Stimulated activated memory B cell treated with anti-CD40 and anti-IgM and Interleukin-4, amounts not matched to agents 10 μg/mL and 1 μg/mL and 100 μg/mL, for 72 hours (primary cell): ENCODE data around the gene LRP2.
"Not testable (repeated sequence)": the region's sequence is repeated elsewhere in the genome, so short reads cannot be mapped to it uniquely, and the experiment has no call there.

Experiments
- ATAC-seq: fragments of 150-1000 bp; cut with Tn5 transposase; 2 replicates; pipeline ENCODE4 v1.10.0; 2021
- H3K27ac Mint-ChIP-seq: one replicate; pipeline ENCODE4 v1.8.0; 2022; ENCODE audit warnings: mild to moderate bottlenecking, mixed read lengths
- H3K27me3 Mint-ChIP-seq: one replicate; pipeline ENCODE4 v1.8.0; 2022; ENCODE audit warnings: mixed read lengths
- H3K36me3 Mint-ChIP-seq: one replicate; pipeline ENCODE4 v1.8.0; 2022; ENCODE audit warnings: mixed read lengths
- H3K4me1 Mint-ChIP-seq: one replicate; pipeline ENCODE4 v1.8.0; 2022; ENCODE audit warnings: mixed read lengths
- H3K4me3 Mint-ChIP-seq: one replicate; pipeline ENCODE4 v1.8.0; 2022; ENCODE audit warnings: mild to moderate bottlenecking, moderate library complexity, mixed read lengths
- H3K9me3 Mint-ChIP-seq: one replicate; pipeline ENCODE4 v1.8.0; 2022; ENCODE audit warnings: mixed read lengths

LRP2 gene

GRCh38 chr2:169362118-169362893 is at the start of gene LRP2:
TSS of gene LRP2 (minus strand) at chr2:169362534. CDS start at chr2:169362399, 135 bp downstream.
- H3K27ac Mint-ChIP-seq: no peak within 1 kb of the TSS
- peaks cover 43% of the 10 kb centered on the region for H3K4me1 Mint-ChIP-seq
- H3K9me3 Mint-ChIP-seq: no peaks in the 10 kb centered on the region
- H3K4me3 Mint-ChIP-seq: peak within 1 kb of the TSS; percentile 73
- ATAC-seq: no peak
- H3K27me3 Mint-ChIP-seq: peaks cover 68% of the 10 kb centered on the region
- H3K36me3 Mint-ChIP-seq: no peaks in the 10 kb centered on the region

DNA sequence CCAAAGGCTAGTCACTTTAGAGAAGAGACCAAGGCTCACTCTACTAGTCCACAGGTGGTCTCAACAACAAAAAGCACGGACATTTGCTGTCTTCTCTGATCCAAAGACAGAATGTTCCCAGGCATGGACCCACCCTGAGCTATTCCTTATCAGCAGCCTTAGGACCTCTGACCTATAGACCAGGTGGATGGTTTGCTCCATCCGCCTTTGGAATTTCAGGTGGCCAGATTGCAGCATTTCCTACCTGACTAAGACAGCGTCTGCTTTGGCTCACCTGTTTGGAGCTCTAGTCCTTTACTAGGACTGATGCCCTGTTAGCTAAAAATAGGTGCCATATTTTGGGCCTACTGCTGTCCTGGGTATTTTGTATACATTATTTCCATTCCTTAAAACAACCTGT is 44.6 kb upstream of the LRP2 start:
- H3K27ac Mint-ChIP-seq: no peak overlapping the region
- ATAC-seq: no peak
- H3K9me3 Mint-ChIP-seq: peaks cover 4% of the 10 kb centered on the region
- peaks cover 11% of the 10 kb centered on the region for H3K27me3 Mint-ChIP-seq
- H3K36me3 Mint-ChIP-seq: no peaks in the 10 kb centered on the region
- no peaks in the 10 kb centered on the region for H3K4me1 Mint-ChIP-seq
- no peak overlapping the region for H3K4me3 Mint-ChIP-seq

- not testable (repeated sequence) for H3K4me3 Mint-ChIP-seq, H3K36me3 Mint-ChIP-seq, ATAC-seq, H3K9me3 Mint-ChIP-seq, H3K27me3 Mint-ChIP-seq, H3K4me1 Mint-ChIP-seq, H3K27ac Mint-ChIP-seq
Measured at GRCh38 chr2:169399491-169399890, 37.2 kb upstream of the LRP2 start.

GRCh38 chr2:169397697-169398096 is 35.4 kb upstream of the LRP2 start:
- ATAC-seq: no peak
- no peaks in the 10 kb centered on the region for H3K9me3 Mint-ChIP-seq
- H3K4me1 Mint-ChIP-seq: no peaks in the 10 kb centered on the region
- H3K27me3 Mint-ChIP-seq: peaks cover 8% of the 10 kb centered on the region
- H3K36me3 Mint-ChIP-seq: no peaks in the 10 kb centered on the region
- H3K4me3 Mint-ChIP-seq: no peak overlapping the region
- H3K27ac Mint-ChIP-seq: no peak overlapping the region

DNA sequence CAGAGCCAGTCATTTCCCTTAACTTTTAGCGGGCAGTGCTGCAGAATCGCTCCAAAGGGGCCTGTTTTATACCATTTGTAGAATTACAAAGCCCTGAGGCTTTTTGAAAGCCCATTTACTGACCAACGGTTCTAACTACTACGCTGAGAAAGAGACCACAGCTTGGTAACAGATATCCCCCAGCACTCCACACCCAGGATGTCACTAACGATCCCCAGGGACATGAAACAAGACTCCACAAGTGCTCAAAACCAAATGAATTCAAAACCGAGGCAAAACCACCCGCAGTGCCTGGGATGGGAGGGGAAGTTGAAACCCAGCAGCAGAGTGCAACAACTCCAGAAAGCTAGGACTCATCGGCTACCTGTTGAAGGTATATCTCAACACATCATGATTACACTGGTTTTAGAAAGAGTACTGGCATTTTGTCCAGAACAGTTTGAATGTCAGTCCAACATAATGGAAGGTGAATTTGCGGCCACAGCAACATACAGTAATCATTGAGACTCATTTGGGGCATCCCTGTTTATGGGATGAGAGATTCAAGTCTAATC is 33.6 kb upstream of the LRP2 start:
- no peak for ATAC-seq
- H3K27ac Mint-ChIP-seq: no peak overlapping the region
- H3K4me3 Mint-ChIP-seq: no peak overlapping the region
- H3K4me1 Mint-ChIP-seq: no peaks in the 10 kb centered on the region
- no peaks in the 10 kb centered on the region for H3K9me3 Mint-ChIP-seq
- peaks cover 8% of the 10 kb centered on the region for H3K27me3 Mint-ChIP-seq
- H3K36me3 Mint-ChIP-seq: no peaks in the 10 kb centered on the region

GRCh38 chr2:169393068-169393590 is 30.8 kb upstream of the LRP2 start:
- Mint-ChIP-seq H3K4me1 (no peaks in the 10 kb centered on the region), H3K27ac (no peak overlapping the region), H3K4me3 (no peak overlapping the region), H3K36me3 (no peaks in the 10 kb centered on the region), H3K9me3 (no peaks in the 10 kb centered on the region), H3K27me3 (no peaks in the 10 kb centered on the region)
- ATAC-seq: no peak

DNA sequence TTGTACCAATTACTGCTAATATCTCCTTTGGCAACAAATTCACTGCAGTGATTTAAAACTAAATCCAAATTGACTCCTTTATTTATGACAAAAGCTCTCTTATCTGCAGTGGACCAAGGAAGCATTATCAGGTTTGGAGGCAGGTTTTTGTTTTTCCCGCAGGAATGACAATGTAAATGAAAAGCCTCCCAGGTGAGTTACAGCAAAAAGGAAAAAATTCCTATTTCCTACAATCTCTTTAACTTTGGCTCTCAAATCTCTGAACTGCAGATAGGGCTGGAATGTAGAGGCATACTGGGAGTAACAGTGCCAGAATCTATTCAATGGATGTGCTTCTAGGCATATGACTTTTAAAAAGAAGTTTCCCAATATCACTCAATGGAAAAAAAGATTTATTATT is 28.9 kb upstream of the LRP2 start:
- Mint-ChIP-seq H3K27ac (no peak overlapping the region), H3K4me1 (no peaks in the 10 kb centered on the region), H3K36me3 (no peaks in the 10 kb centered on the region), H3K4me3 (no peak overlapping the region), H3K27me3 (no peaks in the 10 kb centered on the region), H3K9me3 (no peaks in the 10 kb centered on the region)
- no peak for ATAC-seq

DNA sequence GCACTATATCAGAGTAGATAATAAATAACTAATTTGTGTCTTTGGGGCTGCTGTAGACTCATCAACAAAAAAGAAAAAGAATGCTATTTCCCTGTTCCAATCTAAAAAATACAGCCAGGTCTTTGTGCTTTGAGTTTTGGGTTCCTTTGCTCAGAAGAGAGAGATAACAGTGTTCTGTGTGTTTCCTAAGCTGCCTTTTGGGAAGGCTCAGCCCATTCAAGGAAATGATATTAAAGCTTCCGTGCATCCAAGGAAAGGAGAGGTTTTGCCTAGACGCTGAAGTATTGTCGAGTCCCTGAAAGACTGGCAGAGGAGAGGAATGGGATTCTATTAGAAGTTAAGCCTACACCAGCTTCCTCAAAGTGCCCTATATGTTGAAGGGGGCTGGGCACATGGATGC is 25.8 kb upstream of the LRP2 start:
- Mint-ChIP-seq H3K4me1 (no peaks in the 10 kb centered on the region), H3K36me3 (no peaks in the 10 kb centered on the region)

DNA sequence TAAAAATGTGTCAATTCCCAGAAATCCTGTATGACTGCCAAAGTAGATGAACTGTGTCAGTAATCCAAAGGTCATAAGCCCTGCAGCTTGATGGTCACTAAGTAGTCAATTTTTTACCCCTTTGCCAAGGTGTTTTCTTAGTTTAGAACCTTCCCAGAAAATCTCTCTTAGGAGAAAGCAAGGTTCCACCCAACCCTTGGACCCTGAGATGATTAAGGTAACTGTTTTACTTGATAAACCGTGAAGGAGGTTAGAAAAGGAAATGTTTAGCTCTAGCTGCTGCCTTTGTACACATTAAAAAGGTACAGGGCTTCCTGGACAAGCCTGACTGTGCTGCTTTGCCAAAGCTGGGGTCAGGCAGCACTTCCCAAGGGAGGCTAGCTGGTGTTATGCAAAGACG is 24.4 kb upstream of the LRP2 start:
- ATAC-seq: no peak
- Mint-ChIP-seq H3K36me3 (no peaks in the 10 kb centered on the region), H3K9me3 (no peaks in the 10 kb centered on the region), H3K27ac (no peak overlapping the region), H3K4me3 (no peak overlapping the region), H3K4me1 (no peaks in the 10 kb centered on the region), H3K27me3 (no peaks in the 10 kb centered on the region)

More for the DNA sequence above, 25.8 kb upstream of the LRP2 start:
- Mint-ChIP-seq H3K27me3 (no peaks in the 10 kb centered on the region), H3K9me3 (no peaks in the 10 kb centered on the region), H3K27ac (no peak overlapping the region), H3K4me3 (no peak overlapping the region)
- ATAC-seq: no peak

GRCh38 chr2:169384816-169385215 is 22.5 kb upstream of the LRP2 start:
- ATAC-seq: no peak
- H3K4me3 Mint-ChIP-seq: no peak overlapping the region
- no peaks in the 10 kb centered on the region for H3K36me3 Mint-ChIP-seq
- peaks cover 14% of the 10 kb centered on the region for H3K27me3 Mint-ChIP-seq
- no peaks in the 10 kb centered on the region for H3K4me1 Mint-ChIP-seq
- H3K9me3 Mint-ChIP-seq: no peaks in the 10 kb centered on the region
- H3K27ac Mint-ChIP-seq: no peak overlapping the region

GRCh38 chr2:169372561-169372960 is 10.2 kb upstream of the LRP2 start:
- peaks cover 4% of the 10 kb centered on the region for H3K9me3 Mint-ChIP-seq
- H3K4me3 Mint-ChIP-seq: no peak overlapping the region
- H3K27ac Mint-ChIP-seq: no peak overlapping the region
- no peak for ATAC-seq
- H3K4me1 Mint-ChIP-seq: no peaks in the 10 kb centered on the region
- no peaks in the 10 kb centered on the region for H3K36me3 Mint-ChIP-seq
- H3K27me3 Mint-ChIP-seq: peaks cover 14% of the 10 kb centered on the region

DNA sequence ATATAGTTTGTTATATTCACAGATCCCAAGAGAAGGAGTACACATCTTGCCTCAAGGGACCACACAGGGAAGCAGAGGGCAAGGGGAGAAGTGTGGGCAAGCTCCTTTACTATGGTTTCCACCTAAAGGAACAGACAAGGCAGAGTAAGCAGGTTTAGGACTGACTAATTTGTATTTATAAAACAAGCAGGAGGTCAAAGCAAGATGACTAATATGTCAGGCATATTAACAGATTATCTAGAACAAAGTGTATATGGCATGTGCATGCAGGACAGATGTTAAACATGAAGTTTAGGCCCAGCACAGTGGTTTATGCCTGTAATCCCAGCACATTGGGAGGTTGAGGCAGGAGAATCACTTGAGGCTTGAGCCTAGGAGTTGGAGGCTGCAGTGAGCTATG is 3.7 kb upstream of the LRP2 start:
- Mint-ChIP-seq H3K4me3 (no peak overlapping the region), H3K27ac (no peak overlapping the region), H3K27me3 (peaks cover 53% of the 10 kb centered on the region), H3K4me1 (peaks cover 41% of the 10 kb centered on the region), H3K36me3 (no peaks in the 10 kb centered on the region), H3K9me3 (peaks cover 4% of the 10 kb centered on the region)
- no peak for ATAC-seq

DNA sequence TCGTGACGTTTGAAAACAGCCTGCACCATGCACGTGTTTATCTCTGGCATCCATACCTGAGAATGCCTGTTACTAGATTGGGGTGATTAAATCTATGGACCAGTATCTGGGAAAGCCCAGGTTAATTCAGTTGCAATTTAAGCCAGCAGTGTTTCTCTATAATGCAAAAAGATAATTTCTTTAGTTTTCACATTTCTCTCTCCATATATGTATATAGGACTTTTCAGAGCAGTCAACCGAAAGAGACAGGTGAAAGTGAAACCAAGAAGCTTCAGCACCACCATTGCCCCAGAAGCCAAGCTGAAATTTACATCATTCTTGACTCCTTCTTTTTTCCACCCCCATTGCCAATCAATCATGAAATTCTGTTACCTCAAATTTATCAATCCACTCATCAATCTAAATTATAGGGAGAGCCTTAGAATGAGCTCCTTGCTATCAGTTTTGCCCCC is 2.7 kb upstream of the LRP2 start:
- peaks cover 43% of the 10 kb centered on the region for H3K4me1 Mint-ChIP-seq
- H3K36me3 Mint-ChIP-seq: no peaks in the 10 kb centered on the region
- H3K9me3 Mint-ChIP-seq: peaks cover 4% of the 10 kb centered on the region
- no peak for ATAC-seq
- no peak overlapping the region for H3K27ac Mint-ChIP-seq
- peak overlapping the region; percentile 73 for H3K4me3 Mint-ChIP-seq
- H3K27me3 Mint-ChIP-seq: peaks cover 59% of the 10 kb centered on the region

DNA sequence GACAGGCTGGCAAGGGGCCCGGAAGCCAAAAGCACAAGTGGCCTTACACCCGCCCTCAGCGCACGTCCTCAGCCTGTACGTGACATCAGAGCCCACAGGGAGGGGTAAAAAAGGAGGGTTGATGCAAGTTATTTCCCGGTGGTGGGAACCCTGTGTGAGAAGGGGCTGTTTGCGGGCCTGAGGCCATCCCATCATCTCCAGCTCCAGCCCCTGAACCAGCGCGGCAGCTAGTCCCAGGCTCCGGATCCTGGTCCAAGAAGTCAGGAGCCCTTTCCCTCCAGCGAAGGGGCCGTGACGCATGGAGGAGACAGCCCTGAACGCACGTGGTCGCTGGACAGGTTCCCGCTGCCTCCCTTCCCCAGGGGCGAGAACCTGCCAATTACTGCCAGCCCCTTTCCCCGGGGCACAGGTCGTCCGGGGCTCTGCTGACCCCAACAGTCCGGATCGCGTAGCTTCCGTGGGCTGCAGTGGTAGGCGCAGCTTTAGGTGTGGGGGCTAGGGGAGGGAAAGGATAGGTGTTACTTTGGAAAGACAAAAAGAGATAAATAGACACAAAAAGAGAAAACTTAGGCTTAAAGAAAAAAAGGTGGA is 1.3 kb upstream of the LRP2 start:
- H3K9me3 Mint-ChIP-seq: no peaks in the 10 kb centered on the region
- H3K36me3 Mint-ChIP-seq: no peaks in the 10 kb centered on the region
- peaks cover 43% of the 10 kb centered on the region for H3K4me1 Mint-ChIP-seq
- H3K27ac Mint-ChIP-seq: peak overlapping the region; percentile 41
- peak; percentile 47 for ATAC-seq
- H3K27me3 Mint-ChIP-seq: peaks cover 68% of the 10 kb centered on the region
- H3K4me3 Mint-ChIP-seq: peak overlapping the region; percentile 73

DNA sequence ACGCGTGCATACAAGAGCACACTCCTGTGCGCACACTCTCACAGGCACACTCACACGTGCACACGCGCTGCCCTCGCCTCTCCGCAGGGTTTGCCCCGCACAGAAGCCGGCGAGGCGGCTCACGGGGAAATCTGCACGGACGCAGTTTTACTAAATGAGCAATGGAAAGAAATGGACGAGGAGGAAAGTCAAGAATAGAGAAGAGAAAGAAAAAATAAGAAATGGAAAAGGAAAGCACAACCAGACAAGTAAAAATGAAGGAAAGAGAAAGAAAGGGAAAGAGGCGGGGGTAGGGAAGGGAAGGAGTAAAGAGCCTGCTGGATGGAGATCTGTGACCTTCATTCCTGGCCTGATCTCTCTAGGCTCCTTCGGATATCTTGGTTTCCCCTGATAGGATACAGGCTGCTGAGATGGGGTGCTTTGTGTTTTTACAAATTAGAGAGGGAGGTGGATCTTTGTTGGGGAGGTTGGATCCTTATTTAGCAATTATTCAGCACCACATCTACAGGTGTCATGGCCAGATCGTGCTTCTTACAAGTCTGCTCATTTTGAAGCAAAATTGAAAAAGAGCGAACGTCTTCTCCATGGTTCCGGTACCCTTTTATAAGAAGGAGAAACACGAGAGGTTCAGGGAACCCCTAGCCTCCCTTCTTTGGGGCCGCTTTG is 693 bp upstream of the LRP2 start:
- H3K9me3 Mint-ChIP-seq: no peaks in the 10 kb centered on the region
- H3K27ac Mint-ChIP-seq: no peak overlapping the region
- H3K36me3 Mint-ChIP-seq: no peaks in the 10 kb centered on the region
- ATAC-seq: no peak
- H3K27me3 Mint-ChIP-seq: peaks cover 68% of the 10 kb centered on the region
- H3K4me1 Mint-ChIP-seq: peaks cover 43% of the 10 kb centered on the region
- peak overlapping the region; percentile 73 for H3K4me3 Mint-ChIP-seq
